HG03575 (cell line): Measurements from ENCODE around the gene RAPGEF1.

Experiments used
- ATAC-seq: cut with Tn5 transposase; IDR thresholded peaks from one replicate; pipeline ENCODE4 v1.9.1; 2021; ENCODE audit not compliant: unreplicated experiment, insufficient number of reproducible peaks, low FRiP score; ENCODE audit errors: extremely low read depth

Gene RAPGEF1

GRCh38 chr9:131587331-131587730 lies 152.5 kb downstream of the RAPGEF1 start:
- no peak for ATAC-seq

- no peak for ATAC-seq
These were observed 154.5 kb downstream of the RAPGEF1 start for GRCh38 chr9:131585375-131585774.

GRCh38 chr9:131584858-131585257 lies 155.0 kb downstream of the RAPGEF1 start:
- ATAC-seq, result no peak

GRCh38 chr9:131583836-131584555 lies 155.9 kb downstream of the RAPGEF1 start:
- ATAC-seq, result no peak

- ATAC-seq, result no peak
These were observed 156.6 kb downstream of the RAPGEF1 start for GRCh38 chr9:131583337-131583645.

GRCh38 chr9:131582466-131583336 lies 157.2 kb downstream of the RAPGEF1 start:
- no peak for ATAC-seq

- no peak for ATAC-seq
These were observed 157.8 kb downstream of the RAPGEF1 start for GRCh38 chr9:131582056-131582455.

GRCh38 chr9:131580358-131580757 lies 159.5 kb downstream of the RAPGEF1 start:
- no peak for ATAC-seq

- no peak for ATAC-seq
These were observed 160.1 kb downstream of the RAPGEF1 start for GRCh38 chr9:131579789-131580211.

- no peak for ATAC-seq
These were observed 161.0 kb downstream of the RAPGEF1 start for GRCh38 chr9:131578731-131579504.

GRCh38 chr9:131578021-131578420 lies 161.9 kb downstream of the RAPGEF1 start:
- ATAC-seq, result no peak

GRCh38 chr9:131577005-131578000 lies 162.6 kb downstream of the RAPGEF1 start:
- no peak for ATAC-seq

- no peak for ATAC-seq
These were observed 163.7 kb downstream of the RAPGEF1 start for GRCh38 chr9:131575946-131576853.

GRCh38 chr9:131574730-131575640 lies 164.9 kb downstream of the RAPGEF1 start:
- ATAC-seq, result no peak

GRCh38 chr9:131567910-131568309 lies 172.0 kb downstream of the RAPGEF1 start:
- no peak for ATAC-seq

- ATAC-seq, result no peak
These were observed 173.7 kb downstream of the RAPGEF1 start for GRCh38 chr9:131566158-131566557.

GRCh38 chr9:131565369-131565768 lies 174.5 kb downstream of the RAPGEF1 start:
- no peak for ATAC-seq
